C4-2B (cell line): ENCODE data around the gene PTPRJ.

Source experiments
- CTCF ChIP-seq: fragments of 450-650 bp; conservative IDR thresholded peaks from 2 replicates; pipeline ENCODE4 v1.5.1; 2017; ENCODE audit warnings: mild to moderate bottlenecking
- ZFX ChIP-seq: fragments of 450-650 bp; IDR thresholded peaks from 2 replicates; pipeline ENCODE4 v1.6.1; 2017

- no peak for TF ChIP-seq CTCF
- no peak for TF ChIP-seq ZFX
Observed at GRCh38 chr11:48078689-48079088, 98.3 kb downstream of the PTPRJ start.
